C4-2B (cell line): Measurements from ENCODE around the gene GFOD1.
"Not testable (repeated sequence)": the region's sequence is repeated elsewhere in the genome, so short reads cannot be mapped to it uniquely, and the experiment has no call there.

Experiments
- H3K27ac ChIP-seq: fragments of 450-650 bp; 2 replicates; pipeline ENCODE4 v1.5.1; 2017
- CTCF ChIP-seq: fragments of 450-650 bp; conservative IDR thresholded peaks from 2 replicates; pipeline ENCODE4 v1.5.1; 2017; ENCODE audit warnings: mild to moderate bottlenecking
- ZFX ChIP-seq: fragments of 450-650 bp; IDR thresholded peaks from 2 replicates; pipeline ENCODE4 v1.6.1; 2017

The GFOD1 gene

GRCh38 chr6:13436399-13437217, 50.8 kb downstream of the GFOD1 start:
- no peak overlapping the region for H3K27ac ChIP-seq
- TF ChIP-seq CTCF, result no peak
- TF ChIP-seq ZFX, result no peak

- no peak overlapping the region for H3K27ac ChIP-seq
- no peak for TF ChIP-seq CTCF
- TF ChIP-seq ZFX, result no peak
These were observed 51.7 kb downstream of the GFOD1 start for GRCh38 chr6:13435477-13436246.

GRCh38 chr6:13434777-13435176, 52.6 kb downstream of the GFOD1 start:
- TF ChIP-seq CTCF, result no peak
- no peak for TF ChIP-seq ZFX
- no peak overlapping the region for H3K27ac ChIP-seq

- H3K27ac ChIP-seq, result not testable (repeated sequence)
These were observed 53.1 kb downstream of the GFOD1 start for GRCh38 chr6:13434135-13434775.

- no peak overlapping the region for H3K27ac ChIP-seq
- TF ChIP-seq CTCF (no peak), ZFX (no peak)
These were observed 53.7 kb downstream of the GFOD1 start for GRCh38 chr6:13433709-13434121.

- H3K27ac ChIP-seq, result no peak overlapping the region
- TF ChIP-seq ZFX, result no peak
- no peak for TF ChIP-seq CTCF
These were observed 54.7 kb downstream of the GFOD1 start for GRCh38 chr6:13432526-13433184.

- TF ChIP-seq CTCF (no peak), ZFX (no peak)
- H3K27ac ChIP-seq, result no peak overlapping the region
These were observed 55.4 kb downstream of the GFOD1 start for GRCh38 chr6:13431861-13432465.
